Measurements from ENCODE around the gene AMN1. TPM values are rescaled to one million over a fixed set of nuclear protein-coding genes. Genes with fewer than 3 reads are reported as not detected.

Gene AMN1
- total RNA-seq, 1 experiment from 2014 or later = 15.8 TPM

DNA sequence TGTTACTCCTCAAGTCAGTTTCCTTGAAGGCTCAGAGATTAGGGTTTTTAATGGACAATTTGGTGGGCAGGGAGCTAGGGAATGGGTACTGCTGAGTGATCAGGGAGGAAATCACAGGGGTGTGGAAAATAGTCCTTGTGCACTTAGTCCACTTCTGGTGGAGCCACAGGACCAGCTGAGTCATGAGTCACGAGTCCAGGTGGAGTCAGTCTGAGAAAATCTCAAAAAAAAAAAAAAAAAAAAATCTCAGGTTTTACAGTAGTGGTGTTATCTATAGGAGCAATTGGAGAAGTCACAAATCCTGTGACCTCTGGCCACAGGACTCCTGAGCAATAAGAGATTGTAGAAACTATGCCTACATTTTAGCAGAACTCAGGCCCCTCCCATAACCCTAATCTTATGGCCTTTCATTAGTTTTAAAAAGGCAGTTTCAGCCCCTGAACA lies 28.2 kb upstream of the AMN1 start:
- no TSS peak for BruUV-seq (replicated peaks)
- Histone ChIP-seq H3K9me3 (ENCODE audit: low read depth, low read length, poor library complexity, severe bottlenecking) (no peaks in the 10 kb centered on the region), H3K27ac (ENCODE audit: low read depth, low read length, poor library complexity, severe bottlenecking) (peak overlapping the region; percentile 36), H3K4me3 (ENCODE audit: low read depth, low read length, poor library complexity, severe bottlenecking) (no peak overlapping the region), H3K4me1 (ENCODE audit: insufficient read depth, low read length, poor library complexity, severe bottlenecking) (peaks cover 38% of the 10 kb centered on the region), H3K36me3 (ENCODE audit: insufficient read depth, low read length, poor library complexity, severe bottlenecking) (no peaks in the 10 kb centered on the region), H3K27me3 (replicated peaks; ENCODE audit: insufficient read depth, low read depth, low read length, poor library complexity) (no peaks in the 10 kb centered on the region)
- DNase-seq (ENCODE audit: low spot score) = no peak
- CTCF ChIA-PET = no interaction called here
- intact Hi-C loops (cut with micrococcal nuclease; ENCODE audit: unreplicated experiment) = no loop called here
- TF ChIP-seq EZH2 (IDR thresholded peaks at IDR 0.05; ENCODE audit: borderline replicate concordance, low read depth, low read length, poor library complexity, severe bottlenecking) = no peak
- POLR2A ChIA-PET (ENCODE audit: low non-redundant PET) = interaction anchor here (0.6 kb wide), 1 partner anchor 9 kb away, joined by 6 read pairs; no protein-coding TSS in a partner anchor

GRCh38 chr12:31752450-31752849 lies 23.6 kb upstream of the AMN1 start:
- Histone ChIP-seq H3K36me3 (ENCODE audit: insufficient read depth, low read length, poor library complexity, severe bottlenecking) (no peaks in the 10 kb centered on the region), H3K27me3 (replicated peaks; ENCODE audit: insufficient read depth, low read depth, low read length, poor library complexity) (no peaks in the 10 kb centered on the region), H3K27ac (ENCODE audit: low read depth, low read length, poor library complexity, severe bottlenecking) (peak overlapping the region; percentile 82), H3K4me3 (ENCODE audit: low read depth, low read length, poor library complexity, severe bottlenecking) (no peak overlapping the region), H3K4me1 (ENCODE audit: insufficient read depth, low read length, poor library complexity, severe bottlenecking) (peaks cover 37% of the 10 kb centered on the region), H3K9me3 (ENCODE audit: low read depth, low read length, poor library complexity, severe bottlenecking) (peaks cover 5% of the 10 kb centered on the region)
- no TSS peak for BruUV-seq (replicated peaks)
- DNase-seq (ENCODE audit: low spot score) = peak; percentile 73
- ChIA-PET CTCF (no interaction called here), POLR2A (ENCODE audit: low non-redundant PET) (no interaction called here)
- TF ChIP-seq EZH2 (IDR thresholded peaks at IDR 0.05; ENCODE audit: borderline replicate concordance, low read depth, low read length, poor library complexity, severe bottlenecking) = no peak
- TF ChIP-seq, protein P1, sequence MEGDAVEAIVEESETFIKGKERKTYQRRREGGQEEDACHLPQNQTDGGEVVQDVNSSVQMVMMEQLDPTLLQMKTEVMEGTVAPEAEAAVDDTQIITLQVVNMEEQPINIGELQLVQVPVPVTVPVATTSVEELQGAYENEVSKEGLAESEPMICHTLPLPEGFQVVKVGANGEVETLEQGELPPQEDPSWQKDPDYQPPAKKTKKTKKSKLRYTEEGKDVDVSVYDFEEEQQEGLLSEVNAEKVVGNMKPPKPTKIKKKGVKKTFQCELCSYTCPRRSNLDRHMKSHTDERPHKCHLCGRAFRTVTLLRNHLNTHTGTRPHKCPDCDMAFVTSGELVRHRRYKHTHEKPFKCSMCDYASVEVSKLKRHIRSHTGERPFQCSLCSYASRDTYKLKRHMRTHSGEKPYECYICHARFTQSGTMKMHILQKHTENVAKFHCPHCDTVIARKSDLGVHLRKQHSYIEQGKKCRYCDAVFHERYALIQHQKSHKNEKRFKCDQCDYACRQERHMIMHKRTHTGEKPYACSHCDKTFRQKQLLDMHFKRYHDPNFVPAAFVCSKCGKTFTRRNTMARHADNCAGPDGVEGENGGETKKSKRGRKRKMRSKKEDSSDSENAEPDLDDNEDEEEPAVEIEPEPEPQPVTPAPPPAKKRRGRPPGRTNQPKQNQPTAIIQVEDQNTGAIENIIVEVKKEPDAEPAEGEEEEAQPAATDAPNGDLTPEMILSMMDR (conservative IDR thresholded peaks at IDR 0.05; ENCODE audit: low read depth, low read length) = no peak
- intact Hi-C loops (cut with micrococcal nuclease; ENCODE audit: unreplicated experiment) = no loop called here

DNA sequence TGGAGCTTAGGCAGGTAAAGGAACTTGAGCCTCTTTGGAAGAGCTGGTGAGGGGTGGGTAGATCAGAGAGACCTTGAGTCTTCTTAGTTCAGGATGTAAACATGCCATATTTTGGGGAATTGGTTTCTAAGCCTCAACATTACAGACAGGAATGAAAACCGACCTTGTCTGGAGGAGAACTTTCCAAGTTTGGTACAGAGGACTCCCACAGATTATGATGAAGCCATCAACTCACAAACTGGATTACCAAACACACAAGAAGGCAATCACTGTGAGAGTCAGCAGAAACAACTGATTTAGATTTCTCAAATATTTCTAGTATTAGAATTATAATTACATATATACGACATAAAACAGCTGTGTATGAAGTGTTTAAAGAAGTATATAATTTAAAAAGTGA lies 22.3 kb upstream of the AMN1 start:
- H3K9me3 ChIP-seq (ENCODE audit: low read depth, low read length, poor library complexity, severe bottlenecking) = peaks cover 5% of the 10 kb centered on the region
- ChIA-PET CTCF (no interaction called here), POLR2A (ENCODE audit: low non-redundant PET) (no interaction called here)
- H3K4me1 ChIP-seq (ENCODE audit: insufficient read depth, low read length, poor library complexity, severe bottlenecking) = peaks cover 42% of the 10 kb centered on the region
- no peaks in the 10 kb centered on the region for H3K27me3 ChIP-seq (replicated peaks; ENCODE audit: insufficient read depth, low read depth, low read length, poor library complexity)
- intact Hi-C loops (cut with micrococcal nuclease; ENCODE audit: unreplicated experiment) = no loop called here
- no TSS peak for BruUV-seq (replicated peaks)
- no peak overlapping the region for H3K4me3 ChIP-seq (ENCODE audit: low read depth, low read length, poor library complexity, severe bottlenecking)
- TF ChIP-seq, protein P1 (conservative IDR thresholded peaks at IDR 0.05; ENCODE audit: low read depth, low read length) = no peak
- TF ChIP-seq EZH2 (IDR thresholded peaks at IDR 0.05; ENCODE audit: borderline replicate concordance, low read depth, low read length, poor library complexity, severe bottlenecking) = no peak
- H3K27ac ChIP-seq (ENCODE audit: low read depth, low read length, poor library complexity, severe bottlenecking) = peak overlapping the region; percentile 82
- H3K36me3 ChIP-seq (ENCODE audit: insufficient read depth, low read length, poor library complexity, severe bottlenecking) = no peaks in the 10 kb centered on the region
- DNase-seq (ENCODE audit: low spot score) = no peak

- TF ChIP-seq, protein P1 (conservative IDR thresholded peaks at IDR 0.05; ENCODE audit: low read depth, low read length) = no peak
- no peak for TF ChIP-seq EZH2 (IDR thresholded peaks at IDR 0.05; ENCODE audit: borderline replicate concordance, low read depth, low read length, poor library complexity, severe bottlenecking)
- H3K27ac ChIP-seq (ENCODE audit: low read depth, low read length, poor library complexity, severe bottlenecking) = peak overlapping the region; percentile 82
- CTCF ChIA-PET = no interaction called here
- no peak for DNase-seq (ENCODE audit: low spot score)
- H3K9me3 ChIP-seq (ENCODE audit: low read depth, low read length, poor library complexity, severe bottlenecking) = peaks cover 5% of the 10 kb centered on the region
- no peaks in the 10 kb centered on the region for H3K36me3 ChIP-seq (ENCODE audit: insufficient read depth, low read length, poor library complexity, severe bottlenecking)
- peaks cover 46% of the 10 kb centered on the region for H3K4me1 ChIP-seq (ENCODE audit: insufficient read depth, low read length, poor library complexity, severe bottlenecking)
- BruUV-seq (replicated peaks) = no TSS peak
- no peaks in the 10 kb centered on the region for H3K27me3 ChIP-seq (replicated peaks; ENCODE audit: insufficient read depth, low read depth, low read length, poor library complexity)
- intact Hi-C loops (cut with micrococcal nuclease; ENCODE audit: unreplicated experiment) = no loop called here
- no peak overlapping the region for H3K4me3 ChIP-seq (ENCODE audit: low read depth, low read length, poor library complexity, severe bottlenecking)
- POLR2A ChIA-PET (ENCODE audit: low non-redundant PET) = no interaction called here
Measured at GRCh38 chr12:31750747-31751039, 21.9 kb upstream of the AMN1 start.

All from A673 (cell line).